HG02970 (cell line): ENCODE measurements around the gene RNF123.

Source experiments
- ATAC-seq: cut with Tn5 transposase; IDR thresholded peaks from one replicate; pipeline ENCODE4 v1.9.1; 2021; ENCODE audit warnings: mild to moderate bottlenecking, moderate library complexity, moderate number of reproducible peaks; ENCODE audit not compliant: unreplicated experiment, low FRiP score

The RNF123 gene

DNA sequence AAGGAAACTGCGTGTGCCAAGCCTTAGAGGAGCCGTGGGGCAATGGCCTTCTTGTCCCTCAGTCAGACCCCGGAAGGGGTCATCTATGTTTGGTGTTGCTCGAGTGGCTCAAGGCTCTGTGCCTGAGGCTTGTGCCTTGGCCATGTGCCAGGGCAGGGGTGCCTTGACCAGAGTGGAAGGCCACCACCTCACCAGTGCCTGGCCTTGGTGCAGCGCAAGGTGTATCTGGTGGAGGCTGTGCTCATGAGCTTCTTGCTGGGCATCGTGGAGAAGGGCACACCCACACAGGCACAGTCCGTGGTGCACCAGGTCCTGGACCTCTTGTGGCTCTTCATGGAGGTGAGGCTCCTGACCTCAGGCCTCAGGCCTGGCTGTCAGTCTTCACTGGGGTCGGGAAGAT is 10.7 kb downstream of the RNF123 start:
- ATAC-seq, result no peak

DNA sequence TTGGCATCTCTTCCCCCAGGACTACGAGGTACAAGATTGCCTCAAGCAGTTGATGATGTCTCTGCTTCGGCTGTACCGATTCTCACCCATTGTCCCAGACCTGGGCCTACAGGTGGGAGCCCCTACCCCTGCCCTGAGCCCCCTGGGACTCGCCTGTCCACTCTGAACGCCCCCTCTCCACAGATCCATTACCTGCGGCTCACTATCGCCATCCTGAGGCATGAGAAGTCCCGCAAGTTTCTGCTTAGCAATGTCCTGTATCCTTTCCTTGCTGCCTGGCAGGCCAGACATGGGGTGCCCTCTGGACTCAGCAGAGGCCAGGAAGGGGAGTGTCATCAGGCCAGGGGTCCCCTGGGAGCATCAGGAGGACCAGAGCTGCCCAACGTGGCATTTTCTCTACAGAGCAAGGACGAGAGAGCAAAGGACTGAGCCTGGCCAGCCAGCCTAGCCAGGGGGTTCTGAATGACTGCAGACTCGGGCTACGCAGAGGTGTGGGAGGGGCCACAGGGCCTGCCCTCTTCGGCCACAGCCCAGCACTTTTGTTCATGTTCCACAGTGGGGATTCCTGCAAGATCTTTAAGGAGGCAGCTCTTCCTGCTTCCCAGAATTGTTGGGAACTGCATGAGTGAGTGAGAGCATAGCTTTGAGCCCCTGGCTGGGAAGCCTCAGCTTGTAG is 11.2 kb downstream of the RNF123 start:
- ATAC-seq, result no peak

GRCh38 chr3:49701388-49702077 is 12.2 kb downstream of the RNF123 start:
- no peak for ATAC-seq

DNA sequence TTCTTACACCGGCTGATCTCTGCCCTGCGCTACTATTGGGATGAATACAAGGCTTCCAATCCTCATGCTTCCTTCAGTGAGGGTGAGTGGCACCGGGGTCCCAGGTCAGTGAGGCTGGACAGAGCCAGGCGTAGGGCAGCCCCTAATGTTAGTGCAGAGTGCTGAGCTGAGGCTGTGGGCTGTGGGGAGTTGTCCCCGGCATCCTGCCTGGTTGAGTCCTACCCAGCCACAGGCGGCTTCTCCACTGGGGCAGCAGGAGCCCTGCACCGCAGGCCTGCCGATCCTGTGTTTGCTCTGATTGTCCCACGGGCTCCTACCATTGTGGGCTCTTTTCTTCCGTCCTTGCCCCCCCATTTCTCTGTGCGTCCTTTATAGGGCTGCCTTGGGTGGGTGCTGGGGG is 13.3 kb downstream of the RNF123 start:
- no peak for ATAC-seq

- ATAC-seq, result no peak
Measured at GRCh38 chr3:49703443-49703927, 14.1 kb downstream of the RNF123 start.

DNA sequence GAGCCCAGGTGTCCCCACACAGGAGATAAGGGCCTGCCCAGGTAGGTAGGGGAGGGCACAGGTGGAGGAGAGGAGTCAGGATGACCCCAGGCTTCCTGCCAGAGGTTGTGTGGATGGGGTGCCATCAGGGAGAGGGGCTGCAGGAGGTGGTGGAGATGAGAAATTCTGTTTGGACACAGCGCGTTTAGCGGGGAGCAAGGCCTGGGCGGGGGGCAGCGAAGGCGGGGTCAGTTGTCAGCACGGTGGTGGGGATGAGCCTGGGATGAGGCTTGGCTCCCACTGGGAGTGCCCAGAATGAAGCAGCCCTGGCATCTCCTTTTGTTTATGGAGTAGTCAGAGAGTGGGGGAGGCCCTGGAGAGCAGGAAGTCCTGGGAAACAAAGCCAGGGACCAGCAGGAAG is 14.6 kb downstream of the RNF123 start:
- ATAC-seq, result no peak

- ATAC-seq, result no peak
Measured at GRCh38 chr3:49704629-49705028, 15.3 kb downstream of the RNF123 start.

GRCh38 chr3:49705390-49705960 is 16.1 kb downstream of the RNF123 start:
- ATAC-seq, result no peak

GRCh38 chr3:49706456-49707112 is 17.2 kb downstream of the RNF123 start:
- ATAC-seq, result no peak

DNA sequence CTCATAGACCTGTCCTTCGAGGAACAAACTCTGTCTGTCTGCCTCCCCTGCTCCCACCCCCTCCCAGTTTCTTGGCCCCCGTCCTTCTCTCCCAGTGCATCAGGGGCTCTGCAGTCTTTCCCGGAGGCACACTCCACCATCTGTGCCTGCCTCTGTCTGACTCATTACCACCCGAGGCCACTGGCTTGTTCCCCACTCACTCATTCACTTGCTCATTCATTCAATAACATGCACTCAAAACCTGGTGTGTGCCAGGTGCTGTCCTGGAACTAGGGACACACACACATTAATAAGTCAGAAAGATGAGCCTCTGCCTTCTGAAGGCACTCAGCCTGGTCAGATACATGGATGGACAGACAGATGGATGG is 17.7 kb downstream of the RNF123 start:
- no peak for ATAC-seq

- no peak for ATAC-seq
Measured at GRCh38 chr3:49709852-49710251, 20.5 kb downstream of the RNF123 start.

- ATAC-seq, result no peak
Measured at GRCh38 chr3:49711489-49711888, 22.1 kb downstream of the RNF123 start.

DNA sequence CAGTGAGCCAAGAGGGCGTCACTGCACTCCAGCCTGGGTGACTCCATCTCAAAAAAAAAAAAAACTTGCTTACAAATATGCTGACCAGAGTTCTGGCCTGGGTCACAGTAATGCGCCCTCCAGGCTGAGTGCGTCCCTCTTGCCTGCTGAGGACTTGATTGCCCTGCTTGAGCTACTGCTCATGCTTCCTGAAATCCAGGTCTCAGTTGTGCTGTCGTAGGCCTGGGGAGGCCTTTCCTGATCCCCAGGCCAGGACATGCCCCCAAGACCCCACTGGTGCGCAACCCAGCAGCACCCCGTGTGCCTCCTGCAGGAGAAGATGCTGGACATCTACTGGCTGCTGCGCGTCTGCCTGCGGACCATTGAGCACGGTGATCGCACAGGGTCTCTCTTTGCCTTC is 22.8 kb downstream of the RNF123 start:
- no peak for ATAC-seq

- no peak for ATAC-seq
Measured at GRCh38 chr3:49712631-49713317, 23.4 kb downstream of the RNF123 start.

DNA sequence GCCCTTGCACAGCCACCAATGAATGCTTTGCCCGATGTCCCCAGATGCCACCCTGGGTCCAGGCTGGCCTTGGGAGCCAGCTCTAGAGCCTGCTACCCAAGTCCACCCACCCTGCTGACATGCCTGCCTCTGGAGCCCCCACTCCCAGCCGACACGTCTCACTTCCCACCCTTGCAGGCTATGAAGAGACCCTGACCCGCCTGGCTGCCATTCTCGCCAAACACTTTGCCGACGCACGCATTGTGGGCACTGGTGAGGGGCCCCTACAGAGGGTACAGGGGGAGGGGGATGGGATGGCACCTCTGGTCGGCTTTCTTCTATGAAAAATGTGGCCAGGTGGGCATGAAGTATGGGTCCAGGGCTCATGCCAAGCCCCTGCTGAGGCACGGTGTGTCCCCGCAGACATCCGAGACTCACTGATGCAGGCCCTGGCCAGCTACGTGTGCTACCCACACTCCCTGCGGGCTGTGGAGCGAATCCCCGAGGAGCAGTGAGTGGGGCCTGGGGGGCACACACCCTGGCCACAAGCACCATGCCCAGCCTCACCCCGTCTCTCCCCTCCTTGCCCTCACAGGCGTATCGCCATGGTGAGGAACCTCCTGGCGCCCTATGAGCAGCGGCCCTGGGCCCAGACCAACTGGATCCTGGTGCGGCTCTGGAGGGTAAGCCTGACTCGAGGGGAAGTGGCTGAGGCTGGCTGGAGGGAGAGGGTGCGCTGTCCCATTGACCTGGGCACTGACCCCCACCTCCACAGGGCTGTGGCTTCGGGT is 24.2 kb downstream of the RNF123 start:
- ATAC-seq, result no peak

- ATAC-seq, result no peak
Measured at GRCh38 chr3:49714728-49715550, 25.6 kb downstream of the RNF123 start.

GRCh38 chr3:49715611-49716121 is 26.3 kb downstream of the RNF123 start:
- ATAC-seq, result no peak

GRCh38 chr3:49716169-49716568 is 26.8 kb downstream of the RNF123 start:
- no peak for ATAC-seq

DNA sequence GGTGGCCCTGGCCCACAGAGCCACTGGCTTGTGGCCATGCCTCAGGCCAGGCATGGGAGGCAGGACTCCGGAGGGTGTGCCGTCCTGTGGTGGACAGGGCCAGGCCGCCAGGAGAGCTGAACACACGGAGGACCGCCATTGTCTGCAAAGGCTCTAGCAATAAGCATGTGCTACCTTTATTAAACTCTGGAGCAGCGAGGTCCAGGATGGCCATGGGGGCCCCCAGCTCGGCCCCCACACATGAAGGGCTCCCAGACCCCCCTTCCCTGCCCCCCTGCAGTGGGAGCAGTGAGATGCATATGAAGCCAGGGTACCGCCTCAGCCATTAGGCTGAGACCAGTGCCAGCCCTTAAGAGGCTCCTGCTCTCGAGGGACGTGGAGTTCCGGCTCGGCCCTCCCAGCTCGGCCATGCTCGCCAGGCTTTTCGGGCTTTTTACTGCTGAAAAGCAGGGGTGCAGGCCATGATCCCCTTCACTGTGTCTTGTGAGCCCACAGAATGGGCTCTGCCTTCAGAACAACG is 27.4 kb downstream of the RNF123 start:
- ATAC-seq, result no peak
